ENCODE measurements around the gene AQP2.

AQP2 gene, protein sequence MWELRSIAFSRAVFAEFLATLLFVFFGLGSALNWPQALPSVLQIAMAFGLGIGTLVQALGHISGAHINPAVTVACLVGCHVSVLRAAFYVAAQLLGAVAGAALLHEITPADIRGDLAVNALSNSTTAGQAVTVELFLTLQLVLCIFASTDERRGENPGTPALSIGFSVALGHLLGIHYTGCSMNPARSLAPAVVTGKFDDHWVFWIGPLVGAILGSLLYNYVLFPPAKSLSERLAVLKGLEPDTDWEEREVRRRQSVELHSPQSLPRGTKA

DNA sequence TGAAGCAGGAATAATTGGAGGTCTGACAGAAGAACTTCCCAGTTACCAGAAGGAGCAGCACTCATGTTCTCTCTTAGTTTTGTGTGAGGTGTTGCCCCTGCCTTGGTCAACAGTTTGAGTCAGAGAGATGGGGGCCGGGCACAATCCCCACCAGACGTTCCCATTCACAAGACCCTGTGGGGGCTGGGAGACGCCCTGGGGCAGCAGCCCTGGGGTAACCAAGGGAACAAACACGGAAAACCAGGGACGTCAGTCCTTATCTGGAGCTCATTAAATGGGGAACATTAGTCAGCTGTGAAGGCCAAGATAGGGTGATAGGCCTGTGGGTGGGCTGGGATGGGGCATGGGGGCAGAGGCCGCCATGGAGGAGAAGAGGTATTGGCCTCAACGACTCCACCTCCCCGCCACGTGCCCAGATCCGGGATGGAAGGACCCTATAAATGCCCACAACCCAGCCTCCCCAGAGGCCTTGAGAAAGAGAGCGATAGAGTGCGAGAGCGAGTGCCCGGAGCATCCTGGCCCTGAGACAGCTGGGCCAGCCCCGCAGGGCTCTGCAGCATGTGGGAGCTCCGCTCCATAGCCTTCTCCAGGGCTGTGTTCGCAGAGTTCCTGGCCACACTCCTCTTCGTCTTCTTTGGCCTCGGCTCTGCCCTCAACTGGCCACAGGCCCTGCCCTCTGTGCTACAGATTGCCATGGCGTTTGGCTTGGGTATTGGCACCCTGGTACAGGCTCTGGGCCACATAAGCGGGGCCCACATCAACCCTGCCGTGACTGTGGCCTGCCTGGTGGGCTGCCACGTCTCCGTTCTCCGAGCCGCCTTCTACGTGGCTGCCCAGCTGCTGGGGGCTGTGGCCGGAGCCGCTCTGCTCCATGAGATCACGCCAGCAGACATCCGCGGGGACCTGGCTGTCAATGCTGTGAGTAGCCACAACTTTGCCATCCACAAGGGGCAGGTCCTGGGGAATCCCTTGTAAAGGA is at the start of gene AQP2:
Gene AQP2 (plus strand): TSS at position 465 of the 979 bp plus-strand sequence. CDS start 94 bp downstream, at position 559.
- DNase-seq (ENCODE audit: low read depth): no peak

DNA sequence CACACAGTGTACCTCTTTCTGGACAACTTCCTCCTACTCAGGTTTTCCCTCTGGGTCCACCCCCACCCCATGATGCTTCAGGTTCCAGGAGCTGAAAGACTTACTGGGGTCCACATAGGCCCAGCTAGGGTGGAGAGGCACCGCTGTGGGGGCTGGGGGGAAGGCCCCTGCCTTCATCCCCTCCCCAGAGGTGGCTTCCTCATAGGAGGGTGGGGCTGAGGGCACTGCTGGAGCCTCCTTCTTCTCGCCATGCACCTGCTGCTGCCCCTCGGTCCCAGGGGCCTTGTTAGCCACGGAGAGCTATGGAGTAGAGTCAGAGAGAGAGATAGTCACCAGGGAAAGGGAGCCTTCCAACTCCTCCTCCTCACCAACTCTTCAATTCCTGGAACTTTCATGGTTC is 49.5 kb upstream of the AQP2 start:
- DNase-seq (ENCODE audit: low read depth): no peak

DNA sequence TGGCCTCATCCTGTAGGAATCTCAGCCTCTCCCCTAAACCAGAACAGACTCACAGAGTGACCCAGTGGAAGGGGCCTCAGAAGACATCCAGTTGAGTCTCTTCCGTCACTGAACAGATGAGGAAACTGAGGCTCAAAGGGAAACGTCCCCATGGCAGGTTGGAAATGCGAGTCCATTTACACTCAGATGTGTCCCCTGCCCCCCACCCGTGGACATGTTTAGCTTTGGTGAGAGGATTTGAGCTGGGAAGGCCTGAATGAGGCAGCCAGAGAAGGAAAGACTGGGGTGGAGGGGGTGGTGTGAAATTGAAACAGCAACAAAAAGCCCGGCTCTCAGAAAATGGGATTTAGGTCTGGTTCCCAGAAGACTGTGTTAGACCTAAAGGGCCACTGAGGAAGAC is 48.6 kb upstream of the AQP2 start:
- DNase-seq (ENCODE audit: low read depth): no peak

DNA sequence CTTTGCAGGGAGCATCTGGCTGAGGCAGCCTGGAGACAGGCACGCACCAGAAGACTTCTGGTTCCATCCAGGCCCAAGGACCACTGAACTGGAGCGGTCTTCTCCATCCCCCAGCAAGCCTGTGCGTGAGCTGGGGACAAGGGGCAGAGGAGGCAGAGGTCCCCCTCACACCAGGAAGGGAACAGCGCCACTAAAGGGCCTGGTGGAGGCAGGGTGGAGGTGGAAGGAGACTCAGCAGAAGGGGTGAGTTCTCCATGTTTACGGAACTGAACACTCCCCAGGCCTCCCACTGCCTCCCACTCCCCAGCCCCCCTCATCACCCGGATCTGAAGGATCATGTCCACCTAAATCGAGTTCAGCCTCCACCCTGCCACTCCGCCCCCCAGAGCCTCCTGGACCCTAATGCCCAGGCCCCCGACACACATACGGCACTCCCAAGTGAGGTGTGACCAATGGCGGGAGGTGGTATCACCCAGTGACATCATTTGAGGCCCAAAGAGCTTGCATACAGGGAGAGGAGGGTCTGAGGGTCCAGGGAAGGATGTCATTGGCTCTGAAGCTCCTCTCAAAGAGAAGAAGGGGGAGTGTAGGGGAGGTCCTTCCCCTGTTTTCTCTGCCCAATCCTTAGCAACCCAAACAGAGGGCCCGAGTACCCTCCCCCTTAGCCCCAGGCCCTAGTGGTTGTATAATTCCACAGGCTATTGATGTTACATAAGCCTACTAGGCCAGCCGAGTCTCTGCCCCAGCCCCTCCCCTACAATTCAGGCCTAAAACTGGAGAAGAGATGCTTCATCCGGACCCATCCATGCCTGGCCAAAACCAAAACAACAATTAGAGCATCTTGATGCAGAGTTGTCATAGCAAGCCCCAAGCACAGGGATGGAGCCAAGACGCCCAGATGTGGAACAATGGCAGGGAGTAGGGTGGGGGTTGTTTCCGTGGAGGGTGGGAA is 47.9 kb upstream of the AQP2 start:
- no peak for DNase-seq (ENCODE audit: low read depth)

DNA sequence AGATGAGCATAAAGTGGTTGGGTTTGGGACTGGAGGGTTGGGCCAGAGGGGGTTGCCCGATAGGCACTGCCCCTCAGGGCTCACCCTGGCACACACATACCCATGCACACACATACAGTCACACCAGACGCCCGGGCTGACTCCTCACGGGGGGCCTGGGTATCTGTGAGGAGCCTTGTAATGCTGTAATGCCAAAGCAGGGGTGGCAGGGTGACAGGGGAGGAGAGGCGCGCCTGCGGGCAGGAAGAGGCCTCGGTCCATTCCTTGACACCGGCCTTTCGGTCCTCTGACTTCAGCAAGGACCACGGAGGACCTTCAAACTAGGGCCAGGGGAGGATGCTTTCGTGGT is 47.2 kb upstream of the AQP2 start:
- no peak for DNase-seq (ENCODE audit: low read depth)

DNA sequence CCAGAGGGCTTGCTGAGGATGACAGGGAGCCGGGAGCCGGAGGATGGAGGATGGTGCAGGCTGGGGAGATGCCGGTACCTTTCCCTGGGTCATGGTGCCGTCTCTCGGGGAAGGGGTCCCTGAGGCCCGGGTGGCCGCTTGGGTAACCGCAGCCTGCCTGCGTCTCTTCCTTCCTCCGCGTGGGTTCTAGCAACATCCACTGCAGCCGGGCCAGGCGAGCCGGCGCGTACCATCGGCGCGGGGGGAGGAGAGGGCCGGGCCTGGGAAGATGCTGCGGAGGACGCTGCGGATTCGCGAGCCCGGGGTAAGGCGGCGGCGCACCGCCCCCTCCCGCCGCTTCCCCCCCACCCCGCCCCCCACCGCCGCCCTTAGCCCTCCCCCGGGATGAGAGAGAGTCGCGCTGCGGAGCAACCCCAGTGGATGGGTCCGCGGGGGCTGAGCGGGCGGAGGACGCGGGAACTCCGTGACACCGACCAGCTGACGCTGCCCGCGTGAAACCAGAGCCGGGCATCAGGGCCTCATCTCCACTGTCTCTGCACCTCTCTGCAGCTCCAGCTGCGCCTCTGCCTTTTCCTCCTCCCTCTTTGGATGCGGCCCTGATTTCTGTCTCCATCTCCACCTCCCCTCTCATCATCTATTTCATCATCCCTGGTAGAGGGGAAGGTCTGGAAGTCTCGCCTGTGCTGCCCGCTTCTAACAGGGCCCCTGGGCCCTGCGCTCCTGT is 46.7 kb upstream of the AQP2 start, which contains the start of gene FAIM2:
Gene FAIM2 (minus strand): TSS at position 201 of the 724 bp plus-strand sequence. CDS start 108 bp downstream, at position 93.
- peak; percentile 23 for DNase-seq (ENCODE audit: low read depth)

DNA sequence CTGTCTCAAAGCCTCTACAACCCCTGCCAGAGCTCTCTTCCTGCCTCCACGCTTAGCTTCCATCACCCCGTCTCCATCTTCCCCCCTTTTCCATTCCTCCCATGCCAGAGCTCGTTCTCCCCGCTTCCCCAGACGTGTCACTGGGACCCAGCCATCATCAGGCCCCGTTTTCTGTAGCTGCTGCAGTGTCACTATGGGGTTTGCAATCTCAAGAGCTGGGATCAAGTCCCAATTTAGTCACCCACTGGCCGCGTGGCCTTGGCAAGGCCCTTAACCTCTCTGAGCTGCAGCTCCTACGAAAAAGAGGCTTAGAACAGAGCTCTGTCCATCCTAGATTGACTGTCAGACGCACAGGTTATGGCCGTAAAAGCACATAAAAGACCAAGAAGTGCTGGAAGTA is 45.9 kb upstream of the AQP2 start:
- no peak for DNase-seq (ENCODE audit: low read depth)

DNA sequence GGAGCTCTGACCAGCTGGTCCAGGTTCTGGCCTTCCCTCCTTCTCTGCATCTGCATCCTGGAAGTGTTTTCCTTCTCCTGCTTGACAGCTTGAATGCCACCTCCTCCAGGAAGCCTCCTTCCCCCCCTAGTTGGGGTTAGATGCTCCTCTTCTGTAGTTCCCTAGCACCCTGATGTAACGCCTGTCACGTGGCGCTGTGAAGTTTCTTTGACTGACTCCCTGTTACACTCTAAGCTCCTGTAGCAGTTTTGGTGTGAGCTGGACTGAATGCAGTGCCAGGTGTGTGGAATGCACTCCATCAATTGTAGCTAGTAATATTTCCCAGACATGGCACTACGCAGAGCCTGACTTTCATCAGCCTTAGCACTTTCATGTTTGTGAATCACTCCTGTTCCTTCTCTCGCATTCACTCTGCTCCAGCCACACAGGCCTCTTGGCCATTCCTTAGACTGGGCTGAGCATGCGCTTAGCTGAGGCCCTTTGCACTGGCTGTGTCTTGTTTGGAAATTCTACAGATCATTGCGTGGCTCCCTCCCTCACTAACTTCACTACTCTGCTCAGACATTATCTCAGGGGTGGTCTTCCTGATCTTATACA is 44.7 kb upstream of the AQP2 start:
- DNase-seq (ENCODE audit: low read depth): no peak

DNA sequence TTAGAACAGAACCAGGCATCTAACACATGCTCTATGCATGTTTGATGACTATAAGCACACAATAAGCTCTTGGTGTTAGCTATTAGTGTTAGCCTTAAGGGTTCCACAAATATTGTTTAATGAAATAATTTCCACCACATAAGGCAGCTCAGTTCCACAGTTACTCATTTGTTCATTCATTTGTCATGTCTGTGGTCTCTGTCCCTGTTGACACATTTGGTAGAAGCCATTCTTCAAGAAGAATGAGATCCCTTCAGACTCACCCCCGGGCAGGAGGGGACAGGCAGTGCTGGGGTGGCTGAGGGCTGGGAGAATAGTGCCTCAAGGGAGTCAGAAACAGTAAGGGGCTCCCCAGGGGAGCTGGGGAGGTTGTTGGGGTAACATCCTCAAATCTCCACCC is 43.2 kb upstream of the AQP2 start:
- DNase-seq (ENCODE audit: low read depth): no peak

DNA sequence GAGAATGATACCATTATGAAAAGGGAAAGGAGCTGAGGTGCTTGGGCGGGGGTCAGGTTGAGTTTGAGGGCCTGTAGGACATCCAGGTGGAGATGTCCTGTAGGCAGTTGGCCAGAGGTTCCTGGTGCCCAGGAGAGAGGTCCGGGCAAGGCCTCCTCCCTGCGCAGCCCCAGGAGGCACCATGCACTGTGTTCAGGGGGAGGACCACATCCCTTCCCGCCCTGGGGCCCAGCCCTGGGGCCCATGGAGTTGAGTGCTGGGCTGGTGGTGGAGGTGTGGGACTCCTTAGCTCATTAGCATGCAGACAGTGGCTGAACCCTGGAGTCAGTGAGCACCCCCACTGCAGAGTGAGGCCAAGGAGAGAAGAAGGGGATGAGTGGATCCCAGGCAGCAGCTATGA is 41.2 kb upstream of the AQP2 start:
- no peak for DNase-seq (ENCODE audit: low read depth)

DNA sequence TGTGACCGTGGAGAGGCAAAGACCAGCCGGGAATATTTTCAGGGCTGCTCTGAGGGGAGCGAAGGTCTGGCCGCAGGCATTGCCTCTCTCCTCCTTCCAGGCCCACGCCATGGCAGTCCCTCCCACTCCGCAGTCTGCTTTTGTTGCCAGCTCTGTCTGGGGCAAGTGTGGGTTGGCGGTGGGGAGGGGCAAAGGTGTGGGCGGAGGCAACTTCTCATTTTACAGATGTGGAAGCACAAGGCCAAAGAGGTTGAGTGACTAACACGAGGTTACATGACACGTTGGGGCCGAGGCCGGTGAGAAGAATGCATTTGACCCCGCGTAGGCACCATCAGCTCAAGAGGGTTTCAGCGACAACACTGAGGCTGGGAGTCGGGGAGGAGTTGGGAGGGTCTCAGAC is 40.7 kb upstream of the AQP2 start:
- no peak for DNase-seq (ENCODE audit: low read depth)

DNA sequence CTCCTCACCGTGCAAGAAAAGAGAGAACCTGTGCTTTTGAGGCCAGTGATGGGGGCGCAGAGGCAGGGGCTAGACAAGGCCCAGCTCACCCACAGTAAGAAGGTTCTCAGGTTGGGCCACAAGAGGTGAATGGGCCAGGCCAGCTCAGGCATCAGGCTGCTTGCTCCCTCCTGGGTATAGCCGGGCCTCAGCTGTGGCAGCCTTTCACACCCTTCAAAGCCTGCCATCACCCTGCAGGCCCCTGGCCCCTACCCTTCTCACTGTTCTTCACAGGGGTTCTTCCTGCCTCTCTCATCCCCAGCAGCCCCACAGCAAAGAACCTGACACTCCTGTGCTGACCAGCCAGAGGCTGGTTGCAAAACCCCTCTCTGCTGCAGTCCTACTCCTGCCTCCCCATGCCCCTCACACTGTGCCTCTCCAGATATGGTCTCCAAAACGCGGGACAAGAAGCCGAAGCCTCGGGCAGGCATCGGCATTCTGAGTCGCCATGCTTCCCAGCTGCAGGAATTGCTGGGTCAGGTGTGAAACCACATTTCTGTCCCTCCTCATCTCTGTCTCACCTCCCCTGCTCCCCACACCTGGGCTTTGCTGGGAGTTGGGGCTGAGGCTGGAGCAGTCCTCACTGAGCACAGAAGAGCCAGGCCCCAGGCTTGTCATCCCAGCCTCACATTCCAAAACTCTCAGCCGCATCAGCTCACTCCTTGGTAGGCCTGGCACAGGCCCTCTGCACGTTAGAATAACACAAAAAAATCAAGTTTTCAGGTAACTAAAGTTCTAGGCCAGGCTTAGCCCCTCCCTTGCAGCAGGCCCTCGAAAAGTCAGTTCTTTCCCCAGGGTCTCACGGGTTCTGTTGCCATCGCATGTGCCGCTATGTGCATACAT is 40.0 kb upstream of the AQP2 start:
- DNase-seq (ENCODE audit: low read depth): no peak

DNA sequence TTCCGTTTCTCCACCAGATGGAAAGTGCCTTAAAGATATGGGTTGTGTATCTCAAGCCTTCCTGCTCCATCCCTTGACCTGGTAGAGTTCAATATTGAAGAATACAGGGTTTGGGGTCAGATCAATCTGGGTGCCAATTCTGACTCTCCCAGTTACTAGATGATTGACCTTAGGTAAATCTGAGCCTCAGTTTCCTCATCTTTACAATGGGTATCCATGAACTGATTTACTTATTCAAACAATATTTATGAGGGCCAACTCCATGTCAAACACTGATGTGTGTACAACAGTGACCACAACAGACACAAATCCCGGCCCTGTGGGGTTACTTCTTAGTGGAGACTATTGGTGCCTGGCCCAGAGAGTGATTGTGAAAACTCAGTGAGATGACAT is 39.3 kb upstream of the AQP2 start:
- no peak for DNase-seq (ENCODE audit: low read depth)

DNA sequence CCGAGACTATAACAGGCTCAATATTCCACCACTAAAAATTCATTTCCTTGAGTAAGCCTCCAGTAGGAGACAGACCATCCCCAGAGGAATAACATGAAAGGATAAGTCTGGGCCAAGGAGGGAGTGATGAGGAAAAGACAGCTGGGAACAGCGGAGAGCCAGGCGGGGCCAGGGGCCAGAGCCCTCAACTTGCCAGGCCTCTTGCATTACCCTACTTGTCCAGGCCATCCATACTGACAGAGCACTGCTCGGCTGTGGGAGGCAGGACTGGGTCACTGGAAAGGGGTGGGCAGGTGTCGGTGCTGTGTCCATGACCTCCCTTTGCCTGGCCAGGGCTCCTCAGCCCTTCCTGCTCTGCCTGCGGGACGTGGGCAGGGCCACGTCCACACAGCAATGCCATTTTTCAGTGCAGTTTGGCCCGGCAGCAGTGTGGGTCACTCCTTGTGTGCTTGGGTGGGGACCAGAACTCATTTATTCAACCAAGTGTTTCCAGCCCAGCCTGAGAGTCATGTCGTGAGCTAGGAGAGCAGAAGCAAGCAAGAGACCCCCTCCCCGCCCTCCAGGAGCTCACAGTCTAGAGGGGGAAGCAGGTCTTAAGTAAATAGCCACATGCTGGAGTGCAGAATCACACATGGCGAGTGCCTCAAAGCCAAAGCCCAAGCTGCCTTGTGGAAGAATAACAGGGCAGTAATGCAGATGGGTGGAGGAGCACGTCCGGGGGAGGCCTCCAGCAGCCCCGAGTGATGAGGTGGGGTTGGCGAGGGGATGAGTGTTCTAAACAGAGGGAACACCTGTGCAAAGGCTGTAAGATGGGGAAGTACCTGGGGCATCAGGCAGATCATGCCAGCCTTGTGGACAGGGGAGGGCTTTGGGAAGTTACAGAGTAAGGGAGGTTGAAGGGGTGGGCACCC is 37.9 kb upstream of the AQP2 start:
- DNase-seq (ENCODE audit: low read depth): no peak

DNA sequence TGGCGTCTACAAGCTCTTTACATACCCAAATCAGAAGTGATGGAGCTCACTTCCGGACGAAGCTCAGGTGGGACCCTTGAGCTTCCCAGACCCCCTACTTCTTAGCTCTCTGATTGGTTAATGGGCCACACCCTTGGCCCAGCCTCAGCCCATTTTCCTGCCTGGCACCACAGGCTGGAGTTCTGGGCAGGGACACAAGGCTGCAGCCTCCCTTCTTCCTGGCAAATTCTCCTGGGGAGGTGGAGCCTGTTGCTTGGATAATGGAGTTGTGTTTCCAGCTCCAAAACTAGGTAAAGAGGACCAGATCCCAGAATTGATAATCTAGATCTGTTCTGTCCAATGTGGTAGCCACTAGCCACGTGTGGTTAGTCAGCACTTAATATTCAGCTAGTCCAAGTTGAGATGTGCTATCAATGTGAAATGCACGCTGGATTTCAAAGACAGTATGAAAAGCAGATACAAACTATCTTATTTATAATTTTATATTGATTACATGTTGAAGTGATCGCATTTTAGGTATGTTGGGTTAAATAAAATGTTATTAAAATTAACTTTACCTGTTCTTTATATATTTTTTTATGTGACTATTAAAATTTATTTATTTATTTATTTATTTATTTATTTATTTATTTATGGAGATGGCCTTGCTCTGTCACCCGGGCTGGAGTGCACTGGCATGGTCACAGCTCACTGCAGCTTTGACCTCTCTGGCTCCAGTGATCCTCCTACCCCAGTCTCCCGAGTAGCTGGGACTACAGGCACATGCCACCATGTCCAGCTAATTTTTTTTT is 34.2 kb upstream of the AQP2 start:
- DNase-seq (ENCODE audit: low read depth): no peak

DNA sequence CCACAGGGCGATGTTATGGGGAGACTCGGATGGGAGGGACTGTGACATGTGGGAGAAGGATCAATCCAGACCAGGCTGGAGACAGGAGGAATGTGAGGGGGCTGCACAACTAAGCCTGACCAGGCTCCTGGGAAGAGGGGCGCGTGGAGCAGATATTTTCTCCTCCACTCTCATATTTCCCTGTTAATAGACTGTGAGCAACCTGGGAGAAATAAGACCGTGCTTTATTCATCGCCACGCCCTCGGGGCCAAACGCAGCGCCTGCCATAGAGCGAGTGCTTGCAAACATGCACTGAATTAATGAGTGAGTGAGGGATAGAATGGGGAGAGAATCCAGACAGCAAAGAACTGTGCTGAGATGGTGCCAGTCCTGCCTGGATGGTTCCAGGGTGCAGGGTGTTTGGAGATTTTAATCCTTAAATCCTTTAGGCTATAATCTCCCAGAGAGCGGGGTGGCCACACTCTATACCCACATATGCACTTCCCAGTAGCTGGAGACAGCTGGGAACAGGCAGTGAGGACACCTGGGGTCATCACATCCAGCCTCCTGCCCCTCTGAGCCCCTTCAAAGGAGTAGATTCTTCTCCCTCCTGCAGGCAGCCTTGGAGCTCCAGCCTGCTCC is 33.3 kb upstream of the AQP2 start:
- DNase-seq (ENCODE audit: low read depth): no peak

DNA sequence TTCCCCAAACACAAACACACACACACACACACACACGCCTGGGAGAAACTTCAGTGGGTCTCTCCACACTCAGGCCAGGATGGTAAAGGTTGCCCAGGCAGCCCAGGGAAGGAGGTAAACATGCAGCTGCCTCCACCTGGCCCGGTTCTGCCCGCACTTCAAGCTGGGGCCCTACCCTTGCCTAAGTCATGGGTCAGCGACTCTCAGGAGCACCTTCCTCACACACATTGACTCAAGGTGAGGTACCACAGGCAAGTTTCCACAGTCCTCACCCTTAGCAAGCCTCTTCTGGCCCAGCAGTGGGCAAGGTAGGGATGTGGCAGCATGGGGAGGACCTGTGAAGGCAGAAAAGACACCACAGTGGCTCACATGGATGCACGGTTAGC is 32.8 kb upstream of the AQP2 start:
- DNase-seq (ENCODE audit: low read depth): no peak

Data from activated T-cell treated with anti-CD3 and anti-CD28 coated beads for 1 hour (primary cell).